HG02571 (cell line): Measurements from ENCODE around the gene DENND2A.
"Not testable (repeated sequence)": the region's sequence is repeated elsewhere in the genome, so short reads cannot be mapped to it uniquely, and the experiment has no call there.

ENCODE experiments used
- ATAC-seq: cut with Tn5 transposase; IDR thresholded peaks from one replicate; pipeline ENCODE4 v1.9.1; 2021; ENCODE audit warnings: mild to moderate bottlenecking, moderate library complexity; ENCODE audit not compliant: unreplicated experiment

The DENND2A gene

DNA sequence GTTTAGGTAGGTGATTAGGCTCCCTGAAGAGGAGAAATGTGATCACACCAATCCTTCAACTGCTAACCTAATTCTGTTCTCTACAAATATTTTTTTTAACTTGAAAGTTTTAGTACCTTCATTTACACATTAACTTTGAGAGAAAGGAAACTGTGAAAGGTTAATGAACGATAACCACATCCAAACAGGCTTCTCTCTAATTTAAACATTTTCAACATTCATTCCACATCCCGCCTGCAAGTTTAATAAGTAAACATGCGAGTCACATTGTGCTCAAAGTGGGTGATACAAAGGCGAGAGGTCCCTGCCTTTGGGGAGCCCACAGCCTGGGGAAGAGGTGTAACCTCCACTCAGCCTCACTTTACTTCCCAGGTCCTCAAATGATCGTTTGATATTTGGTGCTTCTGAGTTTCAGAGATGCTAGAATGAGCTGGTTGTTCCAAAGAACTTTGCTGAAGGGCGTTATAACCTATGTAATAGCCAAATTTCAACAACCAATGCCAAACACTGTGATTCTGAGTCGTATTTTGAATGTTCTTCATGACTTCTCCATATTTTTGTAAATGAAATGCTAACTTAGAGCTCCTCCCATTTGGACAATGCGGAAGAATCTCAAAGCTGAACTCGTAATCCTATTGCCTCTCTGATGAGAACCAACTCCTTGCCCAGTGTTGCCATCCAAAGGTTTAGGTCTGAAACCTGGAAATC, 47.5 kb downstream of the DENND2A start:
- ATAC-seq = no peak

DNA sequence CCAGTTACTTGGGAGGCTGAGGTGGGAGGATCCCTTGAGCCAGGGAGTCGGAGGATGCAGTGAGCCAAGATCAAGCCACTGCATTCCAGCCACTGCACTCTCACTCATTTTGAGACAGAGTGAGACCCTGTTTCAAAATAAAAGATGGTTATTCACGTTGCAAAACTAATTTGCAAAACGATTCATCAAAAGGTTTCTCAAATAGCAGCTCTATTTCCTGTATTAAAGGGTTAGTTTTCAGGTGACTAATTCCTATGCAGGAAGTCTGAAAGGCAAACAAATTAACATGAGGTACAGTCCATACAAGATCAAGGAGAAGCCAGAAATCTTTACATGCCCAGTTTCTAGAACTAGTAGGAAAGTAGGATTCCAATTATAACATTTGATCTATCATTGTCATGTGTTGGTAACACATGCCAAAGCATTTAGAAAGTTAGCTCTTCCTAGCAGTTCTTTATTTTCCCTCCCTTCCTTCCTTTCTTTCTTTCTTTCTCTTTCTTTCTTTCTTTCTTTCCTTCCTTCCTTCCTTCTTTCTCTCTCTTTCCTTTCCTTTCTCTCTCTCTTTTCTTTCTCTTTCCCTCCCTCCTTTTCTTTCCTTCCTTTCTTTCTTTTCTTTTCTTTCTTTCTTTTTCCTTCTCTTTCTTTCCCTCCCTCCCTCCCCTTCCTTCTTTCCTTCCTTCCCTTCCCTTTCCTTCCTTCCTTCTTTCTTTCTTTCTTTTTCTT, 49.3 kb downstream of the DENND2A start:
- ATAC-seq = no peak

DNA sequence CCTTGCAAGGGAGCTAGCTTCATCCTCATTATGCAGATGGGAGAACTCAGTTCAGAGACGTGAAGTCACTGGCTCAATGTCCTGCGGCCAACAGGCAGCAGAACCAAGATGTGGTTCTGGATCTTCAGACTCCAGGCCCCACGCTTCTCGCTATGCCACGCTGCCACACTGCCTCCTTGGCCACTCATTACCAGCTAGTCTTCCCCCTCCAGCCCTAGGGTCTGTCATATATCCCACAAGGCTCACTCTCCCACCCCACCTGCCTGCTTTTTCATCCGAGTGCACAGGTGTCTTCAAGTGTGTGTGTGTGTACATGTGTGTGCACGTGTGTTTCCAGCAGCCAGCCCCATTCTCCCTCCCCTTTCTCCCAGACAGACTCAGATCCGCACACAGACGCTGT, 53.4 kb downstream of the DENND2A start:
- no peak for ATAC-seq

DNA sequence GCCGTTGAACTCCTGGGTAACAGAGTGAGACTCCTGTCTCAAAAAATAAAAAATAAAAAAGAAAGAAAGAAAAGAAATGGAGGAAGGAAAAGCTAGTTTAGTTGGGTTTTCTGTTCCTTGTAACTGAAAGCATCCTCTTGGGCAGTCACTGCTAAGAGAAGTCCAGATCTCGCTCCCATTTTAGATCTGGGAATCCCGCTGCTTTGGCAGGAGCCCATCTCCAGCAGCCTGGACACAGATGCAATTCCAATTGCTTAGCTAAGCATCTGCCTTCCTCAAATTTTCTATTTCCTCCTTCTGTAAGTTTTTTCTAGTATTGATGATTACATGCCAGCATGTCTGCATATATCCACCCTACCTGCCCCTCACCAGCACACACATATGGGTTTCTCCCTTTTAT, 54.1 kb downstream of the DENND2A start:
- ATAC-seq = no peak

DNA sequence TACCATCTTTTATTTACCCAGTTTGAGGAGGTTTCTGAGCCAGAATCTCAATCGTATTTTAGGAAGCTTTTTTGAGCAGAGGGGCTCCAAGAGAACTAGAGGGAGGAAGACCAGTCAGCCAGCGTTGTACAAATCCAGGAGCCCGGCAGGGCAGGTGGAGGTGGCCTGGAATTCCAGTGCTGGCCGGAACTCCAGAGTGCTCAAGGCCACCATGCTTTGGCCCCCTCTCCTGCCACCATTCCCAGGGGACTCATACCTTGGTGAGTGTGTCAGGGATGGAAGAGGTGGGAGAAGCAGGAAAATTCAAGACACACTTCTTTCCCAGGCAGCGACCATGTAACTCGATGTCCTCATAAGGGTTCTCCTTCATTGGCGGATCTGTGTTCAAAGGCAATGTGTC, 55.3 kb downstream of the DENND2A start:
- no peak for ATAC-seq

DNA sequence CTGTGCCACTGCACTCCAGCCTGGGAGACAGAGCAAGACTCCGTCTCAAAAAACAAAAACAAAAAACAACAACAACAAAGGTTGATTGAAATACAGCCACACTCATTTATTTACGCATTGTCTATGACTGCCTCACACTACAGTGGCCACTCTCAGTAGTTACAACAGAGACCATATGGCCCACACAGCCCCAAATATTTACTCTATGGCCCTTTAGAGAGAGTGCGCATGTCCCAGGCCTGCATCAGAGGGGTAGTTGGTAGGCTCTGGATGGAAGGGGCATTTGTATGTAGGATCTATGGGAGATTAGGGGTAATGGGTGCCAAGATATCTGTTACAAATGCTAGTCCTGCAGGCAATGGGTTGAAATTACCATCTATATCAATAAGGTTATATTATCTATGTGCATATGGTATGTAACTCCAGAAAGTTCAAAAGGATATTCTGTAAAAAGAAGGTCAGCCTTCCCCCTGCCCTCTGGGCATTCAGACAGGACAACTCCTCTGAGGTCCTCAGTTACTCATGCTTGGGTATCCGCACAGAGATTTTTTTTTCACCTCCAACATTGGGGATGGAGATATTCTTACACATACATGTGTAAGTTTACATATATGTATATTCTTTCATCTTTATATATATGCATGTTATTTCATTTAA, 56.3 kb downstream of the DENND2A start:
- no peak for ATAC-seq

DNA sequence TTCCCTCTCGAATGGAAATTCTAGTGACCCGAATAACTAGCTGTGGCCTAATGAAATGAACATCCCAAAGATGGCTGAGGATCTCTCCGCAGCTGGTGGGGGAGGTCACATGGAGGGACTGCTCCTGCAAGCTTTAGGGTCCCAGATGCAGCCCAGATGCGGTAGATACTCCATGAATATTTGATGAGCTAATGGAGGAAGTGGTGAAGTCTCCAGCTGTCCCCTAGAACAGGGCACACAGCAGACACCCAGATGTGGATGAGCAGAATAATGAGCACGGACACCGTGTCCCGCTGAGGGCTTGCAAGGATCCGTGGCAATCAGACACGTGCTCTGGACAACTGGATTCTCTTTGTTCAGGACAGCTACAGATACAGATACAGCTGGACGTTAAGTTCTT, 59.2 kb downstream of the DENND2A start:
- ATAC-seq = no peak

DNA sequence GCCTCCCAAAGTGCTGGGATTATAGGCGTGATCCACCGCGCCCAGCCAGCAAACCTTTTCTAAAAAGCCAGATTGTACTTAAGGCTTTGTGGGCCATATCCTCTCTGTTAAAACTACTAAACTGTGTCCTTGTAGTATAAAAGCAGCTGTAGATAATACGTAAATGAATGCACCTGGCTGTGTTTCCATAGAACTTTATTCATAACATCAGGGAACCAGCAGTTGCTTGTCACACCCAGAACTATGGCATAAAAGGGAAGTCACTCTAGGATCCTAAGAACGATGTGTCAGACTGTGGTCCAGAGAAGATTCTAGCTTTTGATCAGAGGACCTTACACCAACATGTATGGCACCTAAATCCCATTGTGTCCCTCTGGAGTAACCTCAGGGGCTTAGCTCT, 63.0 kb downstream of the DENND2A start:
- no peak for ATAC-seq

DNA sequence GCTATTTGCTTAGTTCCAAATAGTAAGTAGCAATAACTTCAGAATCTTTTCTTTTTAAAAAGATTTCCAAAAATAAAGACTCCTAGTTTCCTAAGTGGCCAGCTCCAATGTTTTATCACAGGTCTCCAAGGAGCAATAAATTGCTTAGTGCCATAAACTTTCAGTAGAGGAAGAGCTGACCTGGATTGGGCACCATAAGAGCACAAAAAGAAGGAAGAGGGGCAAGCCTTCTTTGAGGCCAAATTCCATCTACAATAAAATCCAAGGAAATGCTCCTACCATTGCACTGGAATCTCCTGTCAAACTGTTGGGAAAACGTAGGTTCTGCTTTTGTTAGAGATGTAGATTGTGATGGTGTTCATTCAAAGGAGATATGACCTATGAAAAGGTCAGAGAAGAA, 64.0 kb downstream of the DENND2A start:
- ATAC-seq = no peak

DNA sequence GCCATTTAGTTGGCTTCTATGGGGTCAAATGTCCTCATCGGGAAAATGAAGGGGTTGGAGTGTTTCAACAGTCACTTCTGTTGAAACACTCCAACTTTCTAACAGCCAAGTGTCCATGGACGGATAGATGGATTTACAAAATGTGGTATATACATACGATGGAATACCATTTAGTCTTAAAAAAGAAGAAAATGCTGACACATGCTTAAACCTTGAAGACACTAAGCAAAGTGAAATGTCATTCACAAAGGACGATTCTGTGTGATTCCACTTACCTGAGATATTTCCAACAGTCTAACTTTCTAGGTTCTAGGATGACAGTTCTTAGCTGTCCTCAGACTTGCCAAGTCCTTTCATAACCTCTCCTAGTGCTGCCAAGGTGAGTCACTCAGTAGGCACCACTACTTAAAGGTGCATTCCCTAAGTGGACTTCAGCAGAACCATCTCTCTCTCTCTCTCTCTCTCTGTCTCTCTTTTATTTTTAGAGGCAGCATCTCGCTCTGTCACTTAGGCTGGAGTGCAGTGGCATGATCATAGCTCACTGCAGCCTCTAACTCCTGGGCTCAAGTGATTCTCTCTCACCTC, 69.0 kb downstream of the DENND2A start:
- no peak for ATAC-seq

DNA sequence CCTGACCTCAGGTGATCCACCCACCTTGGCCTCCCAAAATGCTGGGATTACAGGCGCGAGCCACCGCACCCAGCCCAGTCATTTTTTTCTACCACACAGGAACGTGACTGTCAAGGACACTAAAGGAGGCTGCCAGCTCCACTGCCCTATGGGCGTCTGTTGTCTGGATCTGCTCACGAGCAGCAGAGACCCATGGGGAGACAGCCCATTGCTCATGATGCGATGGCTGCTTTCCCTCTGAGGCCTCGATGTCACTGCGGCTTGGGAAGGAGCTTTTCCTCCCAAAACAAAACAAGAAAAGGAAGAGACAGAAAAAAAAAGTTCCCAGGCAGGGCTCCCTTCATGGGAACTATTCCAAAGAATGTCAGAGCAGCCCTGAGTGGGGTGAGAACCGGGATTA, 70.5 kb downstream of the DENND2A start:
- ATAC-seq = no peak

DNA sequence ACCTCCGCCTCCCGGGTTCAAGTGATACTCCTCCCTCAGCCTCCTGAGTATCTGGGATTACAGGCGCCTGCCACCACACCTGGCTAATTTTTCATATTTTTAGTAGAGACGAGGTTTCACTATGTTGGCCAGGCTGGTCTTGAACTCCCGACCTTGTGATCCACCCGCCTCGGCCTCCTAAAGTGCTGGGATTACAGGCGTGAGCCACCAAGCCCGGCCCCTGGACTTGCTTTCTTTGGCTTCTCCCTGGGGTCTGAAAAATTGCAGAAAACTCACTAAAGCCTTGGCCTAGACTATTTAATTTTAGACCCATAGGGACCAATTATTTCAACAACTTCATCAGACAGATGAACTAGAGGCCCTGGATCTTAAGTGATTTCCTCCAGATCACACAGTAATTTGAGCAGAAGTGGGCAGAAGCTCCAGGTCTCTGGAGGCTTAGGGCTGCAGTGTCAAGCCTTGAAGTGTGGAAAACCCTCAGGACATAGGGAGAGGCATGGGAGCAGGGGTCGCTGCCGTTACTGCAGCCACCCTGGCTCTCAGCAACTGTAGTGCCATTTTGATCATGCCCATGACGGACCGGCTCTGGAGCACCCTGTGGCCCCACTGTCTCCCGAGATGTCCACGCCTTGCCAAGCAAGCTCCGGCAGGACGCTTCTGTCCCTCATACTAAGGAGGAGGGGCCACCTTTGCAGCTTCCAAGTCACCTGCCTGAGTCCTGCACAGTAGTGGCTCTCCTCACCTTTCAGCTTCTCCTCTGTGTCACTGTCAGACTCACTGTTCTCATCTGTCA, 72.4 kb downstream of the DENND2A start:
- ATAC-seq = no peak

DNA sequence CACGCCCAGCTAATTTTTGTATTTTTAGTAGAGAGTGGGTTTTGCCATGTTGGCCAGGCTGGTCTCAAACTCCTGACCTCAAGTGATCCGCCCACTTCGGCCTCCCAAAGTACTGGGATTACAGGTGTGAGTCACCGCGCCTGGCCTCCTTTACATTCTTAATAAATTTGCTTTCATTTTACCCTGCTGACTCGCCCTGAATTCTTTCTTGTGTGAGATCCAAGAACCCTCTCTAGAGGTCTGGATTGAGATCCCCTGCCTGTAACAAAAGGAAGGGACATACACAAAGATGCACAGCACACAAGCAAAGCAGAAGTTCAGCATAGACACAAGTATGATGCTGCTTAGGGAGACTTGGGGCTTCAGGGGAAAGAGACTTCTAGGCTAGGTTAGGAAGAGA, 74.4 kb downstream of the DENND2A start:
- not testable (repeated sequence) for ATAC-seq

DNA sequence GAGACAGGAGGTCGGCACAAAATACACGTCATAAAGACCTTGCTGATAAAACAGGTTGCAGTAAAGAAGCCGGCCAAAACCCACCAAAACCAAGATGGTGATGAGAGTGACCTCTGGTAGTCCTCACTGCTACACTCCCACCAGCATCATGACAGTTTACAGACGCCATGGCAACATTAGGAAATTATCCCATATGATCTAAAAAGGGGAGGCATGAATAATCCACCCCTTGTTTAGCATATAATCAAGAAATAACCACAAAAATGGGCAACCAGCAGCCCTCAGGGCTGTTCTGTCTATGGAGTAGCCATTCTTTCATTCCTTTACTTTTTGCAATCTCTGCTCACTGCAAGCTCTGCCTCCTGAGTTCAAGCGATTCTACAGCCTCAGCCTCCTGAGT, 74.9 kb downstream of the DENND2A start:
- ATAC-seq = not testable (repeated sequence)

DNA sequence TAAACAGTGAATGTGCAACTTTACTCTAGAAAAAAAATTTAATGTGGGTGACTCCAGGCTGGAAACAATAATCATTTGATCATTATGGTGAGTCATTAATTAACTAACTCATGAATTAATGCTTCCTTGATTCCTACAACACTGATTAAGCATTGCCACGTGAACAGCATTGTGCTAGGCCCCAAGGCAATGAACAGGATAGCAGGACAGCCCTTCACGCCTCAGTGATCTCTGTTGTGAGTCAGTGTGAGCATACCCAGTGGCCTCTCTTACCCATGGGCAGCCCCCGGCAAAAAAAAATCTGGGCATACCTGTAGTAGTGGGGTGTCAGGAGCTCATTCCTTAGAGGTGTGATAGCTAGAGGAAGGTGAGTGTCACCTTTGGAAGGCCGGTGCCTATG, 76.0 kb downstream of the DENND2A start:
- ATAC-seq = no peak

DNA sequence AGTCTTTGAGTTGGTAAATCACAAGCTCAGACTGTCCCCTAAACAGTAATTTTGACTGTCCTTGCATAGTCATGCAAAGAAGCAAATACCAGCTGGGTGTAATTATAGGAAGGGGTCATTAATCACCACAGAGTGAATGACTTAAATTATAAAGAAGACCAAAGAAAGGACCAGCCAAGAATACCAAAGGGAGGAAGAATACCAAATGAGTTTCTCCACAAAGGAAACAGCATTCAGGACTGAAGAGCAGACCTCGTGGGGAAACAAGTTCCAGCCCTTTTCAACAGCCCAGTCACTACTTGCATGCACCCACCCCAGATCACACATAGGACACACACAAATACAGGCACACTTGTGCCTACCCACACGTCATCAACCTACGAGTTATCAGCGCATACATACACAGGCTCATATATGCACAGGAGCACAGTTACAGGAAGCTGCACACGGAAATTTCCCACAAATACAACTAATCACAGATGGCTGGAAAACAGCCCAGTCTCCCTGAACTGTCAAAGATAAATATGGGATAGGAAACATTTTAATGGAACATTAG, 77.6 kb downstream of the DENND2A start:
- ATAC-seq = no peak

DNA sequence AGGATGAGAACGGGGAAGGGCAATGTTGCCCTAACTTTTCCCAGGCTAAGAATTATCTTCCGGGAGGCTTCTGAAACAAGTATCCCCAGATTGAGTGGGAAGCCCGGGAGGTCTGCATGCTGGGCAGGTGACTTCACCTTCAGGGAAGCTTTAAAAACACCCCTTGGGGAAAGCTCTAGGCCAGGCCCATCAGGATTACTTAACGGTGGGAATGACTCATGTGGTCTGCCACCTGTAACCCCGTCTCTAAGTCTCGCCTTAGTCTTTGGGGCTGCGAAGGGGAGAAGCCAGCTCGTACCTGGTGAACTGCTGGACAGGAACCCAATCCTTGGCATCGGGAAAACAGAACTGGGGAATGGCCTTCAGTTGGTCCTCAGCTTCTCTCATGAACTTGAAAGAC, 81.2 kb downstream of the DENND2A start:
- ATAC-seq = no peak

DNA sequence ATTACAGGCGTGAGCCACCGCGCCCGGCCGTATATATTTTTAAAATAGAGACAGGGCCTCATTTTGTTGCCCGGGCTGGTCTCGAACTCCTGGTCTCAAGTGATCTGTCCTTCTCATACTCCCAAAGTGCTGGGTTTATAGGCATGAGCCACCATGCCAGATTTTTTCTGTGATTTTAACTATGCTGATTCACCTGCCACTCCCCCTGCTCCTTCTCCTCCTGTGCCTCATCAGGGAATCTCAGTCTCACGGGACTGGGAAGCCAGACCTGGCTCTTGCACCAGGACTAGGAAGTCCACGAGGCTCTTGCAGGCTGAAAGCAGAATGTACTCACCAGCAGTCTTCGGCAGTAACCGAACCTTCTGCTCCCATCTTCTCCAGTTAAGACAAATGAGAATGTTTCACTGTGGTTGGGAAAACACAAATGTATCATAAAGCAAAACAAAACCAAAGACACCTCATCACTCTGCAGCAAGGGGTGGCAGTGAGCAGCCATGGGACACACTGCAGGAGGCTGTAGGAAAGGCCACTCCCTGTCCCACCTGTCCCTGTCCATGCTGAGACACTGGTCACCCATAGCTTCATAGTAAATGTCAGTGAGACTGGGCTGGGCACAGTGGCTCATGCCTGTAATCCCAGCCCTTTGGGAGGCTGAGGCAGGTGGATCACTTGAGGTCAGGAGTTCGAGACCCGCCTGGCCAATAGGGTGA, 82.6 kb downstream of the DENND2A start:
- ATAC-seq = no peak

DNA sequence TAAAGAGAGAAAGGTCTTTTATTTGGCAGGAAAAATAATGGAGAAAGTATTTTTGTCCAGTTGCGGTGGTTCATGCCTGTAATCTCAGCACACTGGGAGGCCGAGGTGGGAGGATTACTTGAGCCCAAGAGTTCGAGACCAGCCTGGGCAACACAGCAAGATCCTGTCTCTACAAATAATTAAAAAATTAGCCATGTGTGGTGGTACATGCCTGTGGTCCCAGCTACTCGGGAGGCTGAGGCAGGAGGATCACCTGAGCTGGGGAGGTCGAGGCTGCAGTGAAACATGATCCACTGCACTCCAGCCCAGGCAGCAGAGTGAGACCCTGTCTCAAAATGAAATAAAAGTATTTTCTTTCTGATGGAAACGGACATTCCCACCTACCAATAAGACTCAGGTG, 83.5 kb downstream of the DENND2A start:
- ATAC-seq = no peak

DNA sequence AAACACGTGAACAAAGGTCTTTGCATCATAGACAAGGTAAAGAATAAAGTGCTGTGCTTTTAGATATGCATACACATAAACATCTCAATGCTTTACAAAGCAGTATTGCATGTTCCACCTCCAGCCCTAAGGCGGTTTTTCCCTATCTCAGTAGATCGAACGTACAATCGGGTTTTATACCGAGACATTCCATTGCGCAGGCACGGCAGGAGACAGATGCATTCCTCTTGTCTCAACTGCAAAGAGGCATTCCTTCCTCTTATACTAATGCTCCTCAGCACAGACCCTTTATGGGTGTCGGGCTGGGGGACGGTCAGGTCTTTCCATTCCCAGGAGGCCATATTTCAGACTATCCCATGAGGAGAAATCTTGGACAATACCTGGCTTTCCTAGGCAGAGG, 87.4 kb downstream of the DENND2A start:
- not testable (repeated sequence) for ATAC-seq
